Psoas muscle (tissue), 8 donors: ENCODE measurements around the gene STIL. TPM values are rescaled to one million over a fixed set of nuclear protein-coding genes. Genes with fewer than 3 reads are reported as not detected.

Source experiments
- ATAC-seq, 4 donors: fragments of 200-7000 bp; cut with Tn5 transposase; one replicate each; pipeline ENCODE4 v1.9.1; 2020; ENCODE audit warnings: moderate library complexity in 3 of 4, mild to moderate bottlenecking in 2 of 4
- DNase-seq, 2 donors: peaks; one replicate each; pipeline ENCODE4 v3.0.0-alpha.2; 2020
- H3K27ac ChIP-seq: fragments of 200-600 bp; one replicate; pipeline ENCODE4 v1.8.0; 2022
- H3K27me3 ChIP-seq, 3 donors: fragments of 200-600 bp in 1 of 3; one replicate each; pipeline versions ENCODE4 v1.6.1 to v1.8.0; 2013 to 2022; ENCODE audit warnings: low read length in 2 of 3, mild to moderate bottlenecking in 2 of 3, moderate library complexity in 1 of 3; ENCODE audit not compliant: insufficient read depth in 3 of 3
- H3K36me3 ChIP-seq, 2 donors: fragments of 200-600 bp in 1 of 2; one replicate each; pipeline versions ENCODE4 v1.6.1 to v1.8.0; 2013 to 2022; ENCODE audit warnings: low read depth in 1 of 2, mild to moderate bottlenecking in 1 of 2, moderate library complexity in 1 of 2; ENCODE audit not compliant: insufficient read depth in 1 of 2
- H3K4me1 ChIP-seq: fragments of 200-600 bp; one replicate; pipeline ENCODE4 v1.8.0; 2022
- H3K4me3 ChIP-seq: fragments of 200-600 bp; one replicate; pipeline ENCODE4 v1.8.0; 2022; ENCODE audit warnings: mild to moderate bottlenecking
- H3K9me3 ChIP-seq: fragments of 200-600 bp; one replicate; pipeline ENCODE4 v1.8.0; 2022
- CTCF ChIP-seq: fragments of 200-600 bp; IDR thresholded peaks from one replicate; pipeline ENCODE4 v1.8.0; 2022; ENCODE audit warnings: antibody characterized with exemption
- WGBS, 3 donors: extraction: QIAGEN DNeasy Blood & Tissue Kit; methylation state at CpG; one replicate each; pipeline versions ENCODE4 v1.1.6 to v1.1.7; 2013; 5-methylcytosine and 5-hydroxymethylcytosine counted together
- intact Hi-C, 2 donors: fragments of 100-400 bp; cut with DNase I; formaldehyde crosslinking; loops; one replicate each; pipeline versions ENCODE4 v1.11.0 to v1.14.2; 2022
- polyA plus RNA-seq, 3 donors: library from polyadenylated mRNA; stranded (reverse); fragments of 200-250 nt; gene quantifications; one replicate each; pipeline ENCODE4 v1.2.3, GENCODE V29; 2013
- total RNA-seq, 4 donors: library from RNA; stranded (reverse); fragmentation: NEBNext Ultra II Directional in 2 of 4; extraction: Animal tissue kit (Norgen Biotek cat#: 25700) in 2 of 4; gene quantifications; one replicate each; pipeline versions ENCODE4 v1.2.1 to v1.2.4, GENCODE V29; 2021 to 2023
- donor health status: healthy with polysubstance abuse.
- donor health status: DM: no; HTN: no; CAD: no; lungs with moderate emphysema.
- donor health status: Bipolar disorder and iron deficiency.
- donor health status: healthy.
- donor health status: DM: yes; HTN: yes; CAD: no.
- donor health status: DM: no; HTN: no; CAD: no.
- donor health status: DM: no; HTN: no; CAD: no.
- donor health status: DM: yes; HTN: yes; CAD: no.

STIL gene
- total and polyA plus RNA-seq, 7 donors, result 0.14 to 1.0 (median 0.41) TPM

- intact Hi-C loops, result no loop called here
These were observed 100.5 kb downstream of the STIL start for GRCh38 chr1:47213230-47213963.

GRCh38 chr1:47212636-47213229 lies 101.2 kb downstream of the STIL start:
- TF ChIP-seq CTCF, result no peak
- Histone ChIP-seq H3K4me3 (no peak overlapping the region), H3K27me3 (peaks cover 0 to 9% (median 2%) of the 10 kb centered on the region in 3 donors), H3K4me1 (no peaks in the 10 kb centered on the region), H3K36me3 (no peaks in the 10 kb centered on the region), H3K9me3 (no peaks in the 10 kb centered on the region), H3K27ac (peak overlapping the region; percentile 65)
- no peak for ATAC-seq
- no peak for DNase-seq
- 75 to 77% (median 77%) methylated on average over 4 of the region's 4 CpGs for WGBS, 3 donors
- intact Hi-C loops, result no loop called here

More at GRCh38 chr1:47213230-47213963, 100.5 kb downstream of the STIL start:
- H3K4me3 ChIP-seq, result no peak overlapping the region
- no peaks in the 10 kb centered on the region for H3K4me1 ChIP-seq
- peaks cover 0 to 6% (median 2%) of the 10 kb centered on the region in 3 donors for H3K27me3 ChIP-seq
- WGBS, 3 donors, result 65 to 86% (median 81%) methylated on average over 11 of the region's 11 CpGs
- H3K36me3 ChIP-seq, result no peaks in the 10 kb centered on the region
- no peaks in the 10 kb centered on the region for H3K9me3 ChIP-seq
- no peak for TF ChIP-seq CTCF
- ATAC-seq, result no peak
- no peak overlapping the region for H3K27ac ChIP-seq
- no peak for DNase-seq

GRCh38 chr1:47211796-47212269 lies 102.1 kb downstream of the STIL start:
- H3K9me3 ChIP-seq, result no peaks in the 10 kb centered on the region
- H3K27ac ChIP-seq, result peak overlapping the region; percentile 65
- H3K36me3 ChIP-seq, result no peaks in the 10 kb centered on the region
- ATAC-seq (peak; percentile 28 to 46 (median 38)), DNase-seq (no peak)
- WGBS, 3 donors, result 43 to 54% (median 44%) methylated on average over 9 of the region's 9 CpGs
- no peak for TF ChIP-seq CTCF
- intact Hi-C loops, result no loop called here
- H3K4me1 ChIP-seq, result no peaks in the 10 kb centered on the region
- no peak overlapping the region for H3K4me3 ChIP-seq
- peaks cover 0 to 11% (median 2%) of the 10 kb centered on the region in 3 donors for H3K27me3 ChIP-seq

- WGBS, 3 donors, result 74 to 84% (median 78%) methylated on average over 3 of the region's 3 CpGs
- intact Hi-C loops, result no loop called here
- H3K9me3 ChIP-seq, result no peaks in the 10 kb centered on the region
- no peak overlapping the region for H3K27ac ChIP-seq
- DNase-seq, result no peak
- no peaks in the 10 kb centered on the region for H3K36me3 ChIP-seq
- ATAC-seq, result no peak
- no peaks in the 10 kb centered on the region for H3K4me1 ChIP-seq
- peaks cover 0 to 11% (median 2%) of the 10 kb centered on the region in 3 donors for H3K27me3 ChIP-seq
- no peak overlapping the region for H3K4me3 ChIP-seq
- no peak for TF ChIP-seq CTCF
These were observed 103.3 kb downstream of the STIL start for GRCh38 chr1:47210666-47211065.
